Calu3 (cell line): ENCODE results near the gene RAPGEF4. TPM values are rescaled to one million over a fixed set of nuclear protein-coding genes. Genes with fewer than 3 reads are reported as not detected.

ENCODE experiments used
- BruUV-seq: library from RNA; stranded (reverse); fragments of 400-500 nt; replicated peaks from 2 replicates; lab custom pipeline; 2021; lab: Mats Ljungman, UMichigan
- CTCF ChIA-PET: fragments of 300-600 bp; sonication (Branson Sonifier 250); formaldehyde crosslinking; loops from one replicate; lab custom pipeline; 2022; ENCODE audit warnings: antibody characterized with exemption; lab: Charles Lee
- DNase-seq: peaks from one replicate; pipeline ENCODE4 v3.0.0; 2022
- H3K27ac Mint-ChIP-seq: one replicate; pipeline ENCODE4 v1.8.0; 2022; ENCODE audit warnings: mixed read lengths; ENCODE audit not compliant: unreplicated experiment
- H3K27me3 Mint-ChIP-seq: one replicate; pipeline ENCODE4 v1.8.0; 2022; ENCODE audit warnings: mixed read lengths; ENCODE audit not compliant: unreplicated experiment
- H3K36me3 Mint-ChIP-seq: one replicate; pipeline ENCODE4 v1.8.0; 2022; ENCODE audit warnings: mild to moderate bottlenecking, moderate library complexity, mixed read lengths; ENCODE audit not compliant: insufficient read depth, unreplicated experiment
- H3K4me1 Mint-ChIP-seq: one replicate; pipeline ENCODE4 v1.8.0; 2022; ENCODE audit warnings: mild to moderate bottlenecking, low read depth, mixed read lengths; ENCODE audit not compliant: unreplicated experiment
- H3K4me3 Mint-ChIP-seq: one replicate; pipeline ENCODE4 v1.8.0; 2022; ENCODE audit warnings: mild to moderate bottlenecking, low read depth, moderate library complexity, mixed read lengths; ENCODE audit not compliant: unreplicated experiment
- H3K9me3 Mint-ChIP-seq: one replicate; pipeline ENCODE4 v1.8.0; 2022; ENCODE audit warnings: low read depth, mixed read lengths; ENCODE audit not compliant: unreplicated experiment
- intact Hi-C: fragments of 100-400 bp; cut with micrococcal nuclease; formaldehyde crosslinking; loops from one replicate; pipeline ENCODE4 v1.10.0; 2022; ENCODE audit not compliant: unreplicated experiment
- total RNA-seq: library from RNA; stranded (reverse); gene quantifications from 2 replicates; pipeline ENCODE4 v1.2.3, GENCODE V29; 2022
- TF ChIP-seq, protein P1 (sequence below): fragments of 200-600 bp; IDR thresholded peaks from one replicate; pipeline ENCODE4 v1.8.0; 2022; ENCODE audit warnings: antibody characterized with exemption; ENCODE audit not compliant: unreplicated experiment

Gene RAPGEF4
- total RNA-seq, 1 experiment from 2014 or later, result 1.8 TPM

DNA sequence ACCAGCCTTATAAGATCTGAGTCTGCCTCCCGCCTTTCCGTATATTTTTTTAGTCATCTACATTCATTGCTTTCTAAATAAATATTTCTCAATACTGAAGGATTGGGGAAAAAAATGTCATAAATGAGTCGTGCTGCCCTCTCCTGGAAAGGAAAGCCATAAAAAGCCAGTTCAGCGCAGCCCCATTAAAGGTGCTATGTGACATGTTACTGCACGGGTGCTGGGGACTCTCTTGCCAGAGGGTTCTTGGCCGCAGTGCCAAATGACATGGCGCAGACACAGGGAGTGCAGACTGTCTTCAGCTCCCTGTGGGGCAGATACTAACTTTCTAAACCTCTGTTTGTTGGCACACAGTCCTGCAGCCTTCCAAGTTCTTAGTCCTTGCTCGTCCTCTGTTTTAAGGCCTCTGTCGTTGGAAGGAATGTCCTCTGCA lies 286.3 kb downstream of the RAPGEF4 start:
- TF ChIP-seq, protein P1, sequence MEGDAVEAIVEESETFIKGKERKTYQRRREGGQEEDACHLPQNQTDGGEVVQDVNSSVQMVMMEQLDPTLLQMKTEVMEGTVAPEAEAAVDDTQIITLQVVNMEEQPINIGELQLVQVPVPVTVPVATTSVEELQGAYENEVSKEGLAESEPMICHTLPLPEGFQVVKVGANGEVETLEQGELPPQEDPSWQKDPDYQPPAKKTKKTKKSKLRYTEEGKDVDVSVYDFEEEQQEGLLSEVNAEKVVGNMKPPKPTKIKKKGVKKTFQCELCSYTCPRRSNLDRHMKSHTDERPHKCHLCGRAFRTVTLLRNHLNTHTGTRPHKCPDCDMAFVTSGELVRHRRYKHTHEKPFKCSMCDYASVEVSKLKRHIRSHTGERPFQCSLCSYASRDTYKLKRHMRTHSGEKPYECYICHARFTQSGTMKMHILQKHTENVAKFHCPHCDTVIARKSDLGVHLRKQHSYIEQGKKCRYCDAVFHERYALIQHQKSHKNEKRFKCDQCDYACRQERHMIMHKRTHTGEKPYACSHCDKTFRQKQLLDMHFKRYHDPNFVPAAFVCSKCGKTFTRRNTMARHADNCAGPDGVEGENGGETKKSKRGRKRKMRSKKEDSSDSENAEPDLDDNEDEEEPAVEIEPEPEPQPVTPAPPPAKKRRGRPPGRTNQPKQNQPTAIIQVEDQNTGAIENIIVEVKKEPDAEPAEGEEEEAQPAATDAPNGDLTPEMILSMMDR, result no peak
- no TSS peak for BruUV-seq
- H3K36me3 Mint-ChIP-seq, result no peaks in the 10 kb centered on the region
- peaks cover under 1% of the 10 kb centered on the region for H3K4me1 Mint-ChIP-seq
- H3K27ac Mint-ChIP-seq, result no peak overlapping the region
- CTCF ChIA-PET, result no interaction called here
- H3K9me3 Mint-ChIP-seq, result no peaks in the 10 kb centered on the region
- DNase-seq, result peak; percentile 51
- peaks cover 15% of the 10 kb centered on the region for H3K27me3 Mint-ChIP-seq
- intact Hi-C loops, result loop anchor here (1.0 to 10.0 kb wide), 3 partner anchors 50 to 373 kb away; no protein-coding TSS in a partner anchor
- no peak overlapping the region for H3K4me3 Mint-ChIP-seq

GRCh38 chr2:173023718-173024117 lies 288.1 kb downstream of the RAPGEF4 start:
- Mint-ChIP-seq H3K4me1 (peaks cover 10% of the 10 kb centered on the region), H3K27me3 (peaks cover 15% of the 10 kb centered on the region), H3K27ac (no peak overlapping the region), H3K9me3 (no peaks in the 10 kb centered on the region), H3K4me3 (no peak overlapping the region), H3K36me3 (no peaks in the 10 kb centered on the region)
- CTCF ChIA-PET, result interaction anchor here (1.1 kb wide), 1 partner anchor 54 kb away, joined by 3 read pairs; no protein-coding TSS in a partner anchor
- TF ChIP-seq, protein P1, result no peak
- intact Hi-C loops, result loop anchor here (10.0 kb wide), 1 partner anchor 371 kb away; no protein-coding TSS in a partner anchor
- no TSS peak for BruUV-seq
- DNase-seq, result no peak

DNA sequence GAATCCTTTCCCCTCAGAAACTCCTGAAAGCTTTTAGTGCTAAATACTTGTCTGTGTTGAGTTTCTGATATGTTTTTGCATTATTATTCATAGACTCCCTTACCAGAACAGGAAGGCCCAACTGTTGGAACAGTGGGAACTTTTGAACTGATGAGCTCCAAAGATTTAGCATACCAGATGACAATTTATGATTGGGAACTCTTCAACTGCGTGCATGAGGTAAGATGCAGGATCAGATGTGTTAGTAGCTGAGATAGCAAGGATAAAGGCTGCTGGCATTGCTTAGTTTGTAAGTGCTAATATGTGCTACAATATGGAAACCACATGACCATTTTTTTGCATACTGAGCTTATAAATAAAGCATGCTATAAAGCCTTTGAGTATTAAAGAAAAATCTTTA lies 290.8 kb downstream of the RAPGEF4 start:
- BruUV-seq, result no TSS peak
- CTCF ChIA-PET, result interaction anchor here (1.0 to 3.3 kb wide), 5 partner anchors 22 to 371 kb away, joined by 3 to 15 read pairs (median 3); no protein-coding TSS in a partner anchor
- H3K4me3 Mint-ChIP-seq, result no peak overlapping the region
- TF ChIP-seq, protein P1, result no peak
- DNase-seq, result no peak
- no peaks in the 10 kb centered on the region for H3K9me3 Mint-ChIP-seq
- H3K36me3 Mint-ChIP-seq, result no peaks in the 10 kb centered on the region
- H3K4me1 Mint-ChIP-seq, result peaks cover 10% of the 10 kb centered on the region
- H3K27me3 Mint-ChIP-seq, result peaks cover 15% of the 10 kb centered on the region
- intact Hi-C loops, result loop anchor here (10.0 kb wide), 1 partner anchor 368 kb away; no protein-coding TSS in a partner anchor
- H3K27ac Mint-ChIP-seq, result no peak overlapping the region

- Mint-ChIP-seq H3K27me3 (peaks cover 15% of the 10 kb centered on the region), H3K36me3 (no peaks in the 10 kb centered on the region), H3K27ac (no peak overlapping the region), H3K4me3 (no peak overlapping the region), H3K9me3 (no peaks in the 10 kb centered on the region), H3K4me1 (peaks cover 10% of the 10 kb centered on the region)
- peak; percentile 84 for DNase-seq
- TF ChIP-seq, protein P1, result peak; percentile 82
- intact Hi-C loops, result loop anchor here (1.0 to 10.0 kb wide), 2 partner anchors 183 to 367 kb away; no protein-coding TSS in a partner anchor
- CTCF ChIA-PET, result interaction anchor here (0.5 to 3.3 kb wide), 8 partner anchors 21 to 370 kb away, joined by 3 to 15 read pairs (median 3); no protein-coding TSS in a partner anchor
- BruUV-seq, result no TSS peak
Observed at GRCh38 chr2:173027181-173028128, 291.8 kb downstream of the RAPGEF4 start.
